HL-60 (cell line): Measurements from ENCODE around the gene DNAJC19.
"Not testable (repeated sequence)": the region's sequence is repeated elsewhere in the genome, so short reads cannot be mapped to it uniquely, and the experiment has no call there.

Experiments used
- DNase-seq, 2 experiments: peaks; one replicate each; pipeline ENCODE4 v3.0.0-alpha.2; 2010 to 2020; ENCODE audit warnings: low read depth in 1 of 2, low spot score in 1 of 2
- H3K27ac ChIP-seq: fragments of 250-450 bp; sonication (Bioruptor Pico); replicated peaks from 2 replicates; pipeline ENCODE4 v1.5.1; 2020; ENCODE audit warnings: mild to moderate bottlenecking, moderate library complexity
- H3K27me3 ChIP-seq: fragments of 250-450 bp; sonication (Bioruptor Pico); 2 replicates; pipeline ENCODE4 v1.5.1; 2021; ENCODE audit warnings: mild to moderate bottlenecking, moderate library complexity; ENCODE audit not compliant: insufficient read depth, poor library complexity, severe bottlenecking
- H3K4me3 ChIP-seq: replicated peaks from 2 replicates; pipeline ENCODE4 v1.5.1; 2011; ENCODE audit warnings: mild to moderate bottlenecking, control low read depth, low read length; ENCODE audit not compliant: insufficient read depth
- GABPA ChIP-seq: IDR thresholded peaks from 2 replicates; pipeline ENCODE4 v1.6.1; 2012; ENCODE audit warnings: low read depth
- POLR2AphosphoS5 ChIP-seq: IDR thresholded peaks from 2 replicates; pipeline ENCODE4 v1.6.1; 2012; ENCODE audit warnings: low read depth
- SPI1 ChIP-seq: IDR thresholded peaks from 2 replicates; pipeline ENCODE4 v1.6.1; 2012; ENCODE audit warnings: low read depth, mild to moderate bottlenecking, borderline replicate concordance
- TF ChIP-seq, protein P1 (sequence below): IDR thresholded peaks from 2 replicates; pipeline ENCODE4 v1.6.1; 2012; ENCODE audit warnings: low read depth; ENCODE audit not compliant: insufficient replicate concordance
- TF ChIP-seq, protein P2 (sequence below): IDR thresholded peaks from one replicate; pipeline ENCODE4 v1.5.1; 2011; ENCODE audit warnings: low read length, control low read depth, inconsistent platforms; ENCODE audit not compliant: insufficient read depth

The DNAJC19 gene

DNA sequence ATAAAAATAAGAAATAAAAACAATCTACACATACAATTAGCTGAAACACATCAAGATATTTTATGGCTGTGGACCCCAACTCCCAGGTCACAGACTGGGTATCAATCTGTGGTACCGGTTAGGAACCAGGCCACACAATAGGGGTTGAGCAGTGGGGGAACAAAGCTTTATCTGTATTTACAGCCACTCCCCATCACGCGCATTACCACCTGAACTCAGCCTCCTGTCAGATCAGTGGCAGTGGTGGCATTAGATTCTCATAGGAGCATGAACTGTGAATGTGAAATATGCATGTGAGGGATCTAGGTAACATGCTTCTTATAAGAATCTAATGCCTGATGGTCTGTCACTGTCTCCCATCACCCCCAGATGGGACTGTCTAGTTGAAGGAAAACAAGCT, 17.7 kb upstream of the DNAJC19 start:
- Histone ChIP-seq H3K27me3 (no peaks in the 10 kb centered on the region), H3K4me3 (no peak overlapping the region), H3K27ac (no peak overlapping the region)
- DNase-seq, result no peak
- TF ChIP-seq SPI1 (no peak), GABPA (no peak), POLR2AphosphoS5 (no peak)
- TF ChIP-seq, protein P1, sequence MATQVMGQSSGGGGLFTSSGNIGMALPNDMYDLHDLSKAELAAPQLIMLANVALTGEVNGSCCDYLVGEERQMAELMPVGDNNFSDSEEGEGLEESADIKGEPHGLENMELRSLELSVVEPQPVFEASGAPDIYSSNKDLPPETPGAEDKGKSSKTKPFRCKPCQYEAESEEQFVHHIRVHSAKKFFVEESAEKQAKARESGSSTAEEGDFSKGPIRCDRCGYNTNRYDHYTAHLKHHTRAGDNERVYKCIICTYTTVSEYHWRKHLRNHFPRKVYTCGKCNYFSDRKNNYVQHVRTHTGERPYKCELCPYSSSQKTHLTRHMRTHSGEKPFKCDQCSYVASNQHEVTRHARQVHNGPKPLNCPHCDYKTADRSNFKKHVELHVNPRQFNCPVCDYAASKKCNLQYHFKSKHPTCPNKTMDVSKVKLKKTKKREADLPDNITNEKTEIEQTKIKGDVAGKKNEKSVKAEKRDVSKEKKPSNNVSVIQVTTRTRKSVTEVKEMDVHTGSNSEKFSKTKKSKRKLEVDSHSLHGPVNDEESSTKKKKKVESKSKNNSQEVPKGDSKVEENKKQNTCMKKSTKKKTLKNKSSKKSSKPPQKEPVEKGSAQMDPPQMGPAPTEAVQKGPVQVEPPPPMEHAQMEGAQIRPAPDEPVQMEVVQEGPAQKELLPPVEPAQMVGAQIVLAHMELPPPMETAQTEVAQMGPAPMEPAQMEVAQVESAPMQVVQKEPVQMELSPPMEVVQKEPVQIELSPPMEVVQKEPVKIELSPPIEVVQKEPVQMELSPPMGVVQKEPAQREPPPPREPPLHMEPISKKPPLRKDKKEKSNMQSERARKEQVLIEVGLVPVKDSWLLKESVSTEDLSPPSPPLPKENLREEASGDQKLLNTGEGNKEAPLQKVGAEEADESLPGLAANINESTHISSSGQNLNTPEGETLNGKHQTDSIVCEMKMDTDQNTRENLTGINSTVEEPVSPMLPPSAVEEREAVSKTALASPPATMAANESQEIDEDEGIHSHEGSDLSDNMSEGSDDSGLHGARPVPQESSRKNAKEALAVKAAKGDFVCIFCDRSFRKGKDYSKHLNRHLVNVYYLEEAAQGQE, result no peak
- TF ChIP-seq, protein P2, sequence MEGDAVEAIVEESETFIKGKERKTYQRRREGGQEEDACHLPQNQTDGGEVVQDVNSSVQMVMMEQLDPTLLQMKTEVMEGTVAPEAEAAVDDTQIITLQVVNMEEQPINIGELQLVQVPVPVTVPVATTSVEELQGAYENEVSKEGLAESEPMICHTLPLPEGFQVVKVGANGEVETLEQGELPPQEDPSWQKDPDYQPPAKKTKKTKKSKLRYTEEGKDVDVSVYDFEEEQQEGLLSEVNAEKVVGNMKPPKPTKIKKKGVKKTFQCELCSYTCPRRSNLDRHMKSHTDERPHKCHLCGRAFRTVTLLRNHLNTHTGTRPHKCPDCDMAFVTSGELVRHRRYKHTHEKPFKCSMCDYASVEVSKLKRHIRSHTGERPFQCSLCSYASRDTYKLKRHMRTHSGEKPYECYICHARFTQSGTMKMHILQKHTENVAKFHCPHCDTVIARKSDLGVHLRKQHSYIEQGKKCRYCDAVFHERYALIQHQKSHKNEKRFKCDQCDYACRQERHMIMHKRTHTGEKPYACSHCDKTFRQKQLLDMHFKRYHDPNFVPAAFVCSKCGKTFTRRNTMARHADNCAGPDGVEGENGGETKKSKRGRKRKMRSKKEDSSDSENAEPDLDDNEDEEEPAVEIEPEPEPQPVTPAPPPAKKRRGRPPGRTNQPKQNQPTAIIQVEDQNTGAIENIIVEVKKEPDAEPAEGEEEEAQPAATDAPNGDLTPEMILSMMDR, result no peak

DNA sequence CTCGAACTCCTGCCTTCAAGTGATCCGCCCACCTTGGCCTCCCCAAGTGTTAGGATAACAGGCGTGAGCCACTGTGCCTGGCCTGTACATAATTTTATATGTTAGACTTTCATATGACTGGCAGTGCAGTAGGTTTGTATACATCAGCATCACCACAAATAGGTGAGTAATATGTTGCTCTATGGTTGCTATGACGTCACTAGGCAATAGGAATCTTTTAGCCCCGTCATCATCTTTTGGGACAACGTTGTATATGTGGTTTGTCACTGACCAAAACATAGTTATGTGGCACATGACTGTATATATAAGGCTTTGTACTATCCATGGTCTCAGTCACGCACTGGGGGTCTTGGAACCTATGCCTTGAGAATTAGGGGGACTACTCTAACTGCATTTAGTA, 17.0 kb upstream of the DNAJC19 start:
- no peak for TF ChIP-seq POLR2AphosphoS5
- DNase-seq, result no peak
- Histone ChIP-seq H3K4me3 (no peak overlapping the region), H3K27me3 (no peaks in the 10 kb centered on the region), H3K27ac (no peak overlapping the region)

DNA sequence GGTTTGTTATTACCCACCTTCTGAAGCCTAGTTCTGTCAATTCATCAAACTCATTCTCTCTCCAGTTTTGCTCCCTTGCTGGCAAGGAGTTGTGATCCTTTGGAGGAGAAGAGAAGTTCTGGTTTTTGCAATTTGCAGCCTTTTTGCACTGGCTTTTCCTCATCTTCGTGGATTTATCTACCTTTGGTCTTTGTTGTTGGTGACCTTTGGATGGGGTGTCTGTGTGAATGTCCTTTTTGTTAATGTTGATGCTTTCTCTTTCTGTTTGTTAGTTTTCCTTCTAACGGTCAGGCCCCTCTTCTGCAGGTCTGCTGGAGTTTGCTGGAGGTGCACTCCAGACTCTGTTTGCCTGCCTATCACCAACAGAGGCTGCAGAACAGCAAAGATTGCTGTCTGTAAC, 13.9 kb upstream of the DNAJC19 start:
- not testable (repeated sequence) for H3K27me3 ChIP-seq, H3K4me3 ChIP-seq, DNase-seq, H3K27ac ChIP-seq

DNA sequence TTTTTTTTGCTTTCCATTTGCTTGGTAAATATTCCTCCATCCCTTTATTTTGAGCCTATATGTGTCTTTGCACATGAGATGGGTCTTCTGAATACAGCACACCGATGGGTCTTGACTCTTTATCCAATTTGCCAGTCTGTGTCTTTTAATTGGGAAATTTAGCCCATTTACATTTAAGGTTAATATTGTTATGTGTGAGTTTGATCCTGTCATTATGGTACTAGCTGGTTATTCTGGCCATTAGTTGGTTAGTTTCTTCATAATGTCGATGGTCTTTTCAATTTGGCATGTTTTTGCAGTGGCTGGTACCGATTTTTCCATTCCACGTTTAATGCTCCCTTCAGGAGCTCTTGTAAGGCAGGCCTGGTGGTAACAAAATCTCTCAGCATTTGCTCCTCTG, 12.8 kb upstream of the DNAJC19 start:
- not testable (repeated sequence) for H3K4me3 ChIP-seq, DNase-seq, H3K27me3 ChIP-seq, H3K27ac ChIP-seq

DNA sequence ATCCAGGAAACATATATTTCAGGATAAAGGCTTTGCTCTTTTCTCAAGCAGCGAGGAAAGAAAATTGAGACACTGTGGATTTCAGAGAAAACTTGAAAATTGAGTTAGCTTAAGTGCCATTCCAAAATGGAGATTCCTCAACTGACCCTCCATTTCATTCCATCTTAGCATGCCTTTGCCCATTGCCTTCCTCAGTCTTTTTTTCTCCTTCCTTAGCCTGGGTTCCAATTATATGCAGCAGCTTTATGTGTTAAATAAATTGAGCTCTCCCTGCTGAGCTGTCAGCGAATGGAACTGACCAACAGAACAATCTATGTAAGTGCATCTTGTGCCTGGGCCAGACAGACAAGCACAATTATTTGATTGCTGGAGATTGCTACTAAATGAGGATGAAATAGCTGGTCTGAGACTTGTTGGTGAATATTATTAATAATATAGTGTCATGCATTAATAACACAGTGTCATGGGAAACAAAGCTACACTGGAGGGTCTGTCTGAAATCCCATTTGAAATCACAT, 6.9 kb upstream of the DNAJC19 start:
- H3K27ac ChIP-seq, result no peak overlapping the region
- no peak for DNase-seq
- no peaks in the 10 kb centered on the region for H3K27me3 ChIP-seq
- TF ChIP-seq GABPA (no peak), SPI1 (no peak), POLR2AphosphoS5 (no peak)
- TF ChIP-seq, protein P2, result no peak
- TF ChIP-seq, protein P1, result no peak
- no peak overlapping the region for H3K4me3 ChIP-seq
